Astrocyte (in vitro differentiated cells and primary cell): ENCODE data around the gene ANKRD34A.

ENCODE experiments used
- EZH2 ChIP-seq: IDR thresholded peaks from 2 replicates; pipeline ENCODE4 v1.6.1; 2012; ENCODE audit warnings: mild to moderate bottlenecking, low read length, inconsistent platforms; ENCODE audit not compliant: insufficient read depth
- TF ChIP-seq, protein P1 (sequence below): IDR thresholded peaks from 2 replicates; pipeline ENCODE4 v1.5.1; 2011; ENCODE audit warnings: low read depth, mild to moderate bottlenecking, inconsistent platforms, low read length, moderate library complexity; ENCODE audit not compliant: insufficient read depth

DNA sequence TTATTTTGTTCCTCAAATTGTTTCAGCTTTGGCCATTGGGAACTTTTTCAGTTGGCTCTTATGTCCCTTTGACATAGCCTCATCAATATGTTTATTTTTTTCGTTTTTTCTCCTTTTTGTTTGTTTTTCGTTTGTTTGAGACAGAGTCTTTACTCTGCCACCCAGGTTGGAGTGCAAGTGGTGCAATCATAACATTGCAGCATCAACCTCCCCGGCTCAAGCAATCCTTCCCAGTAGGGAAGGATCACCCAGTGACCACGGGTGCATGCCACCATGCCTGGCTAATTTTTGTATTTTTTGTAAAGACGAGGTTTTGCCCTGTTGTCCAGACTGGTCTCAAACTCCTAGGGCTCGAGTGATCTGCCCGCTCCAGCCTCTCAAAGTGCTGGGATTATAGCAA is 8.2 kb upstream of the ANKRD34A start:
- TF ChIP-seq EZH2 = no peak
- TF ChIP-seq, protein P1, sequence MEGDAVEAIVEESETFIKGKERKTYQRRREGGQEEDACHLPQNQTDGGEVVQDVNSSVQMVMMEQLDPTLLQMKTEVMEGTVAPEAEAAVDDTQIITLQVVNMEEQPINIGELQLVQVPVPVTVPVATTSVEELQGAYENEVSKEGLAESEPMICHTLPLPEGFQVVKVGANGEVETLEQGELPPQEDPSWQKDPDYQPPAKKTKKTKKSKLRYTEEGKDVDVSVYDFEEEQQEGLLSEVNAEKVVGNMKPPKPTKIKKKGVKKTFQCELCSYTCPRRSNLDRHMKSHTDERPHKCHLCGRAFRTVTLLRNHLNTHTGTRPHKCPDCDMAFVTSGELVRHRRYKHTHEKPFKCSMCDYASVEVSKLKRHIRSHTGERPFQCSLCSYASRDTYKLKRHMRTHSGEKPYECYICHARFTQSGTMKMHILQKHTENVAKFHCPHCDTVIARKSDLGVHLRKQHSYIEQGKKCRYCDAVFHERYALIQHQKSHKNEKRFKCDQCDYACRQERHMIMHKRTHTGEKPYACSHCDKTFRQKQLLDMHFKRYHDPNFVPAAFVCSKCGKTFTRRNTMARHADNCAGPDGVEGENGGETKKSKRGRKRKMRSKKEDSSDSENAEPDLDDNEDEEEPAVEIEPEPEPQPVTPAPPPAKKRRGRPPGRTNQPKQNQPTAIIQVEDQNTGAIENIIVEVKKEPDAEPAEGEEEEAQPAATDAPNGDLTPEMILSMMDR = no peak
